ENCODE measurements around the gene SLC6A3. TPM values are rescaled to one million over a fixed set of nuclear protein-coding genes. Genes with fewer than 3 reads are reported as not detected.
"Not testable (repeated sequence)": the region's sequence is repeated elsewhere in the genome, so short reads cannot be mapped to it uniquely, and the experiment has no call there.

The SLC6A3 gene
- total RNA-seq, 2 experiments from 2014 or later: not detected

GRCh38 chr5:1378866-1379659, 66.2 kb downstream of the SLC6A3 start:
- no peak for ATAC-seq

GRCh38 chr5:1378096-1378495, 67.1 kb downstream of the SLC6A3 start:
- Mint-ChIP-seq H3K27me3 (peaks cover 4% of the 10 kb centered on the region), H3K4me3 (no peak overlapping the region), H3K36me3 (ENCODE audit: low read depth) (no peaks in the 10 kb centered on the region), H3K4me1 (peaks cover 8% of the 10 kb centered on the region), H3K27ac (no peak overlapping the region), H3K9me3 (ENCODE audit: low read depth) (no peaks in the 10 kb centered on the region)
- intact Hi-C loops (cut with DNase I, micrococcal nuclease): no loop called here
- POLR2A ChIA-PET: no interaction called here
- DNase-seq (no peak), ATAC-seq (no peak)
- CTCF ChIA-PET: interaction anchor here (0.7 kb wide), 1 partner anchor 83 kb away, joined by 3 read pairs; no protein-coding TSS in a partner anchor

More at GRCh38 chr5:1378866-1379659, 66.2 kb downstream of the SLC6A3 start:
- Mint-ChIP-seq H3K27me3 (peaks cover 4% of the 10 kb centered on the region), H3K36me3 (ENCODE audit: low read depth) (no peaks in the 10 kb centered on the region), H3K9me3 (ENCODE audit: low read depth) (no peaks in the 10 kb centered on the region), H3K4me3 (no peak overlapping the region), H3K27ac (no peak overlapping the region), H3K4me1 (peaks cover 8% of the 10 kb centered on the region)
- ChIA-PET CTCF (interaction anchor here (0.9 to 2.1 kb wide), 5 partner anchors 24 to 266 kb away, joined by 3 to 18 read pairs (median 4); no protein-coding TSS in a partner anchor), POLR2A (interaction anchor here (0.6 kb wide), 1 partner anchor 32 kb away, joined by 3 read pairs; no protein-coding TSS in a partner anchor)
- intact Hi-C loops (cut with DNase I, micrococcal nuclease): no loop called here
- DNase-seq: no peak

DNA sequence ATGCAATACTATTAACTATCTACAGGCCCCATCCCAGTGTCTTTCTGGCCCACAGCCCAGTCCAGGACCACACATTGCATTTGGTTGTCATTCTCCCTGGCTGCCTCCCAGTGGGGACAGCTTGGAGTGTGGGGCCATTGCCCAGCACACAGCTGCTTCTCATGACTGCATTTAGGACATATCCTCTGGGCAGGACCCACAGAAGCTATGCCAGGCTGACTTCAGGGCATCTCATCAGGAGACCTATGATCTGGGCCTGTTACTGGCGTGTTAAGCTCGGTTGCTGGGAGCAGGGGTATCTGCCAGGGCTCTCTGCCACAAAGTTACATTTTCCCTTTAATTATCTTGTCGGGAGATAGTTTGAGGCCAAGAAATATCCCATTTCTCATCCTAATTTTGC, 68.3 kb downstream of the SLC6A3 start:
- DNase-seq: no peak
- peaks cover 8% of the 10 kb centered on the region for H3K4me1 Mint-ChIP-seq
- no peaks in the 10 kb centered on the region for H3K36me3 Mint-ChIP-seq (ENCODE audit: low read depth)
- CTCF ChIA-PET: no interaction called here
- no peak for ATAC-seq
- no peak overlapping the region for H3K4me3 Mint-ChIP-seq
- peaks cover 4% of the 10 kb centered on the region for H3K27me3 Mint-ChIP-seq
- no peaks in the 10 kb centered on the region for H3K9me3 Mint-ChIP-seq (ENCODE audit: low read depth)
- intact Hi-C loops (cut with DNase I, micrococcal nuclease): no loop called here
- no peak overlapping the region for H3K27ac Mint-ChIP-seq
- POLR2A ChIA-PET: no interaction called here

DNA sequence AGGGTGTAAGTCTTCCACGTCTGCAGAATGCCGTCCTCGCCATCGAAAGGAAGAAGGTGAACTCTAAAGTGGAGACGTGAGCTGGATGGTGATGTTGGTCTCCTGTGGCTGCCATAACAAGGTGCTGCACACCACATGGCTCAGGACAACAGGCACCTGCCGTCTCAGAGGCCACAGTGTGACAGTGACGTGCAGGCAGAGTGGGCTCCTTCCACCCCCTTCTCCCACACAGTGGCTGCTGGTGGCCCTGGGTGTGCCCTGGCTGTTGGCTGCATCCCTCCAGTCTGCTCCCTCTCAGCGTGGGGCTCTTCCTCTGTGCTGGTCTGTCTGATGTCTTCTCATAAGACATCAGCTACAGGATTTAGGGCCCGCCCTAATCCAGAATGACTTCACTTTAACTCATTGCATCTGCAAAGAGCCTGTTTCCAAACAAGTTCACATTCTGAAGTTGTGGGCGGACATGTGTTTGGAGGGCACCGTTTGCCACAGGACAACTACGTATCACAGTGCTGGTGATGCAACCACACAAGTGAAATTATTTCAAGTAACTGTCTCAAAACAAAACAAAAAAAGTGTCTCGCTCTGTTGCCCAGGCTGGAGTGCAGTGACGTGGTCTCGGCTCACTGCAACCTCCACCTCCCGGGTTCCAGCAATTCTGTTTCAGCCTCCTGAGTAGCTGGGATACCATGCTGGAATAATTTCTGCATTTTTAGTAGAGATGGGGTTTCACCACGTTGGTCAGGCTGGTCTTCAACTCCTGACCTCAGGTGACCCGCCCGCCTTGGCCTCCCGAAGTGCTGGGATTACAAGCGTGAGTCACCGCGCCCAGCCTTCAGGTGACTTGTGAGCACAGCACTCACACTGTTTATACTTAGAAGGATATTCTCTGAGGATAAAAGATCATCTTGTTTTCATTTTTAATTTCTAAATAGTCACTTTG, 69.1 kb downstream of the SLC6A3 start:
- intact Hi-C loops (cut with DNase I, micrococcal nuclease): no loop called here
- no peak for ATAC-seq

GRCh38 chr5:1374679-1375055, 70.6 kb downstream of the SLC6A3 start:
- H3K36me3 Mint-ChIP-seq (ENCODE audit: low read depth): no peaks in the 10 kb centered on the region
- POLR2A ChIA-PET: no interaction called here
- H3K4me1 Mint-ChIP-seq: no peaks in the 10 kb centered on the region

More for the DNA sequence above, 69.1 kb downstream of the SLC6A3 start:
- no peak for DNase-seq
- Mint-ChIP-seq H3K4me3 (no peak overlapping the region), H3K9me3 (ENCODE audit: low read depth) (no peaks in the 10 kb centered on the region), H3K27me3 (no peaks in the 10 kb centered on the region), H3K27ac (no peak overlapping the region), H3K4me1 (peaks cover 3% of the 10 kb centered on the region), H3K36me3 (ENCODE audit: low read depth) (no peaks in the 10 kb centered on the region)
- ChIA-PET CTCF (interaction anchor here (0.7 kb wide), 1 partner anchor 428 kb away, joined by 3 read pairs; no protein-coding TSS in a partner anchor), POLR2A (no interaction called here)

GRCh38 chr5:1374030-1374678, 71.1 kb downstream of the SLC6A3 start:
- Mint-ChIP-seq H3K27ac (no peak overlapping the region), H3K4me1 (no peaks in the 10 kb centered on the region)
- intact Hi-C loops (cut with DNase I, micrococcal nuclease): no loop called here

More at GRCh38 chr5:1374679-1375055, 70.6 kb downstream of the SLC6A3 start:
- H3K27me3 Mint-ChIP-seq: no peaks in the 10 kb centered on the region
- DNase-seq (no peak), ATAC-seq (no peak)
- H3K4me3 Mint-ChIP-seq: no peak overlapping the region
- intact Hi-C loops (cut with DNase I, micrococcal nuclease): no loop called here
- H3K27ac Mint-ChIP-seq: no peak overlapping the region
- H3K9me3 Mint-ChIP-seq (ENCODE audit: low read depth): no peaks in the 10 kb centered on the region
- CTCF ChIA-PET: no interaction called here

GRCh38 chr5:1371972-1372342, 73.3 kb downstream of the SLC6A3 start:
- POLR2A ChIA-PET; H3K4me1 Mint-ChIP-seq; ATAC-seq; H3K4me3 Mint-ChIP-seq; CTCF ChIA-PET; H3K27ac Mint-ChIP-seq; H3K27me3 Mint-ChIP-seq; DNase-seq; intact Hi-C loops (cut with DNase I, micrococcal nuclease); H3K36me3 Mint-ChIP-seq (ENCODE audit: low read depth); H3K9me3 Mint-ChIP-seq (ENCODE audit: low read depth): not testable (repeated sequence)

More at GRCh38 chr5:1374030-1374678, 71.1 kb downstream of the SLC6A3 start:
- ATAC-seq: no peak
- CTCF ChIA-PET: no interaction called here
- POLR2A ChIA-PET: no interaction called here
- H3K27me3 Mint-ChIP-seq: no peaks in the 10 kb centered on the region
- no peak overlapping the region for H3K4me3 Mint-ChIP-seq
- H3K9me3 Mint-ChIP-seq (ENCODE audit: low read depth): no peaks in the 10 kb centered on the region
- no peak for DNase-seq
- no peaks in the 10 kb centered on the region for H3K36me3 Mint-ChIP-seq (ENCODE audit: low read depth)

DNA sequence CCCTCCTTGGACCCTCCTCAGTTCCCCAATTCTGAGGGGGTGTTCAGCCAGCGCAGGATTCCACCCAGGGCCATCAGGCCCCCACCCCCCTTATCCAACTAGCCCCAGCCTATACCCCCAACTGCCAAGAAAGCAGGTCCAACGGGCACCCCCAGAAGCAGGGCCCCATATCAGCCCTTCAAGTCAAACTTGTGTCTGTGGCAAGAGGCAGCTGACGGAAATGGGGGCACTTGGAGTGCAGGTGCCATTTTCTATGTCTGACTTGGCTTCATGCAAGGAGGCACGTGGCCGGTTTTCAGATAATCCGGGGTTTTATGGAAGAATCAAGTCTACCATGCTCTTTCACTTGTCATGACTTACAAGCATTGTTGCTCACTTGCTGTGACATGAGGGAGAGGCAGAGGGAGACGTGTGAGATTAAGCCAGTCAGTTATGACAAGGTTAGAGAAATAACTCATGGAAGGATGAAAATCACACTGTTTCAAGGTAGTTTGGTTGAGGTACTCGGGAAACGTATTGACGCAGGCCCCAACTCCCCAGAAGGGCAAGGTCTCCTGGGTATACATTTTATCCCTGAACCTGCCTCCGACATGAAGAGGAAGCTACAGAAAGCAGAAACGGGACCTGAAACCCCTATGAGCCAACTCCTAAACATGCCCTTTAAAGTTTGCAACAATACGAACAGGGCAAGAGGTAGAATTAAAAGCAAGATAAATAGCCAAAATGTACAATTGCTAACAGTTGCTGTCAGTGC, 73.8 kb downstream of the SLC6A3 start:
- no peak overlapping the region for H3K4me3 Mint-ChIP-seq
- H3K27me3 Mint-ChIP-seq: no peaks in the 10 kb centered on the region
- no peaks in the 10 kb centered on the region for H3K4me1 Mint-ChIP-seq
- DNase-seq (no peak), ATAC-seq (no peak)
- no peaks in the 10 kb centered on the region for H3K9me3 Mint-ChIP-seq (ENCODE audit: low read depth)
- no peak overlapping the region for H3K27ac Mint-ChIP-seq
- CTCF ChIA-PET: no interaction called here
- intact Hi-C loops (cut with DNase I, micrococcal nuclease): no loop called here
- POLR2A ChIA-PET: no interaction called here
- H3K36me3 Mint-ChIP-seq (ENCODE audit: low read depth): no peaks in the 10 kb centered on the region

GRCh38 chr5:1370006-1370405, 75.2 kb downstream of the SLC6A3 start:
- no peak for ATAC-seq
- no peak for DNase-seq
- Mint-ChIP-seq H3K27me3 (no peaks in the 10 kb centered on the region), H3K27ac (no peak overlapping the region), H3K9me3 (ENCODE audit: low read depth) (no peaks in the 10 kb centered on the region), H3K4me3 (no peak overlapping the region), H3K36me3 (ENCODE audit: low read depth) (no peaks in the 10 kb centered on the region), H3K4me1 (no peaks in the 10 kb centered on the region)
- ChIA-PET CTCF (no interaction called here), POLR2A (no interaction called here)
- intact Hi-C loops (cut with DNase I, micrococcal nuclease): no loop called here

DNA sequence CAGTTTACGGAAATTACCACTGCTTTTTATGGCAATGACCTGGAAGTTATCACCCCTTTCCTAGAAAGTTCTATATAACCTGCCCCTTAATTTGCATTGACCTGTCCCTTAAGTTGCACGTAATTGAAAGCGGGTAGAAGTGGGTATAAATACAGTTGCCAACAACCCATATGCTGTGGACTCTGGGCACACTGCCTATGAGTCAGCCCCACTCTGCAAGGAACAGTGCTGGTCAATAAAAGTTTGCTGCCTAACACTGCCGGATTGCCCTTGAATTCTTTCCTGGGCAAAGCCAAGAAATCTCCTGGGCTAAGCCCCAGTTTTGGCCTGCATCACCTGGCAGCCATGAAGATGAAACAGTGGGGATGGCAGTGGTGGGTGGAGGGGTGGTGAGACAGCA, 76.5 kb downstream of the SLC6A3 start:
- no peak overlapping the region for H3K27ac Mint-ChIP-seq
- H3K27me3 Mint-ChIP-seq: peaks cover under 1% of the 10 kb centered on the region
- H3K4me3 Mint-ChIP-seq: no peak overlapping the region
- H3K36me3 Mint-ChIP-seq (ENCODE audit: low read depth): no peaks in the 10 kb centered on the region
- POLR2A ChIA-PET: no interaction called here
- no peak for DNase-seq
- CTCF ChIA-PET: no interaction called here
- no peak for ATAC-seq
- H3K4me1 Mint-ChIP-seq: no peaks in the 10 kb centered on the region
- intact Hi-C loops (cut with DNase I, micrococcal nuclease): no loop called here
- no peaks in the 10 kb centered on the region for H3K9me3 Mint-ChIP-seq (ENCODE audit: low read depth)

GRCh38 chr5:1368236-1368635, 77.0 kb downstream of the SLC6A3 start:
- DNase-seq: no peak
- H3K27me3 Mint-ChIP-seq: peaks cover 6% of the 10 kb centered on the region
- no peak overlapping the region for H3K27ac Mint-ChIP-seq
- ChIA-PET POLR2A (no interaction called here), CTCF (no interaction called here)
- no peaks in the 10 kb centered on the region for H3K36me3 Mint-ChIP-seq (ENCODE audit: low read depth)
- intact Hi-C loops (cut with DNase I, micrococcal nuclease): no loop called here
- H3K4me1 Mint-ChIP-seq: no peaks in the 10 kb centered on the region
- ATAC-seq: no peak
- H3K4me3 Mint-ChIP-seq: no peak overlapping the region
- no peaks in the 10 kb centered on the region for H3K9me3 Mint-ChIP-seq (ENCODE audit: low read depth)
